ENCODE measurements around the gene TSPAN1. TPM values are rescaled to one million over a fixed set of nuclear protein-coding genes. Genes with fewer than 3 reads are reported as not detected.

The TSPAN1 gene, protein sequence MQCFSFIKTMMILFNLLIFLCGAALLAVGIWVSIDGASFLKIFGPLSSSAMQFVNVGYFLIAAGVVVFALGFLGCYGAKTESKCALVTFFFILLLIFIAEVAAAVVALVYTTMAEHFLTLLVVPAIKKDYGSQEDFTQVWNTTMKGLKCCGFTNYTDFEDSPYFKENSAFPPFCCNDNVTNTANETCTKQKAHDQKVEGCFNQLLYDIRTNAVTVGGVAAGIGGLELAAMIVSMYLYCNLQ
- 1 to 10 TPM; 1.6 to 1.8 TPM for total RNA-seq
- long read RNA-seq, partial matches to known transcripts: 0 of 1 reads
- long read RNA-seq, other reads (novel, unspliced or antisense): 1 of 1 reads

DNA sequence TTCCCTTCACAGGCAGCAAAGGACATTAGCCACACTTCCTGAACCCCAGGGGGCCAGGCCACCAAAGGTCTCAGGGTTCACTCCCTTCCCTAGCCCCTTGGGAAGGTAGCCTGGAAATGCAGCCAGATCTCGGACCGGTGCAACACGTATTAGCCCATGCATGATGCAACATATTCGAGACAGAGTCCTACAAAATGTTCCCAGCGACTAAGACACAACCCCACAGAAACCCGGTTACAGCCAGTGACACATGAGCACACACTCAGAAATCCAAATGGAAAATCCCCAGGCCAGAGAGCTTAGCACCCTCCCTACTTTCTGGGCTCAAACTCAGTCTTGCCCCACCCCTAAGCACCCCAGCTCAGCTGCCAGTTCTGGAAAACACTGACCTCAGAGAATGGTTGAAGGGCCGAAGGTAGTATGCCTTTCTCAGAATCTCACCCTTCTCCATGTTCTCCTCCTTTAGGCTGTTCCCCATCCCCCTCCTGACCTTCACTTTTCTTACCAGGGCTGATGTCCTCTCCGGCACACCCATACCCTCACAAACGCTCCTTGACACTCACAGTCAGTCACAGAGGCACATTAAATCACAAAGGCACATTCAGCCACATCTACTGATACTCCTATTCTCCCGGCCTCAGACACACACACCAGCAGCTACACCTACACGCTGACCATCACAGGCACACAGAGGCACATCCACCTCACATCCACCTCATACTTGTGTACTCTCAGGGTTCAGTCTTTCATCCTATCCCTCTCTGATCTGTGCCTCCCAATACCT lies at the start of gene TSPAN1:
Gene TSPAN1, plus strand, starts transcription at position 640 of the 784 bp plus-strand sequence. CDS start 6,021 bp downstream, outside the sequence.
- intact Hi-C loops (cut with DNase I): loop anchor here (5.0 to 10.0 kb wide), 3 partner anchors 42 to 137 kb away; partner anchors contain the start of gene PIK3R3 (in 2 of the 2)
- peak; percentile 50 for DNase-seq
- ATAC-seq: peak; percentile 40 to 55

DNA sequence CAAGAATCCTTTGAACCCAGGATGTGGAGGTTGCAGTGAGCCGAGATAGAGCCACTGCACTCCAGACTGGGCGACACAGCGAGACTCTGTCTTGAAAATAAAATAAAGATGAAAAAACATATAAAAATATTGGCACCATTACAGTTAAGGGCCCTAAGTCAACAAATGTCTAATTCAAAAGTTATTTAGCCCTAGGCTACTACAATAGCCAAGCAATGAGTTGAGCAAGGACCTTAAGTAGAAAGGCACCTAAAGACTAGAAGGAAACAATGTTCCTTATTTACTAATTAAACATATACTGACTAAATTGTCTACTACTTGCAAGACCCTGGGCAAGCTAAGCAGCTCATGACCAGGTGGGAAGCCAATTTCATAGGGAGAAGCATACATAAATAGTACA lies 46.5 kb upstream of the TSPAN1 start:
- intact Hi-C loops (cut with DNase I): loop anchor here (10.0 kb wide), 2 partner anchors 54 to 84 kb away; no protein-coding TSS in a partner anchor
- DNase-seq (no peak), ATAC-seq (no peak)

- ATAC-seq: no peak
- intact Hi-C loops (cut with DNase I): loop anchor here (5.0 kb wide), 2 partner anchors 42 to 47 kb away; partner anchors contain the start of genes P3R3URF (in 1 of the 2) and TSPAN1 (in 1 of the 2)
- no peak for DNase-seq
Observed at GRCh38 chr1:46130121-46130520, 44.8 kb upstream of the TSPAN1 start.

DNA sequence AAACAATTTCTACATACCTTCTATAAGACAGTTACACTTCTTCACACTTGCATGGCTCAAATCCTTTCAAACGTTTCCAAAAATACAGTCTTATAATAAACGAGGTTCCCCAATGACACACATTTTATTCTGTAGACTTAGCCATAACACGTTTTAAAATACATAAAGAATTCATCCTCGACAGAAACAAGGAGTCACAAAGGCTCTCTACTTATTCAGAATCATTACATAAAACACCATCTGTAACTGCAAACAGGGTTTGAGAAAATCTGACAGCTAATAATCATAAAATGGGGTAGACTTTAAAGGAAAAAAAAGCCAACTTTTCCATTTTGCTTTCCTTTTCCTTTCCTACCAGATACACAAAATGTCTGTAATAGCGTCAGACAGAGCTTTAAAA lies 44.3 kb upstream of the TSPAN1 start:
- intact Hi-C loops (cut with DNase I): loop anchor here (5.0 kb wide), 2 partner anchors 42 to 47 kb away; partner anchors contain the start of genes P3R3URF (in 1 of the 2) and TSPAN1 (in 1 of the 2)
- no peak for ATAC-seq
- no peak for DNase-seq

- intact Hi-C loops (cut with DNase I): loop anchor here (5.0 kb wide), 2 partner anchors 41 to 46 kb away; partner anchors contain the start of genes P3R3URF (in 1 of the 2) and TSPAN1 (in 1 of the 2)
- ATAC-seq (no peak), DNase-seq (no peak)
Observed at GRCh38 chr1:46131093-46131492, 43.8 kb upstream of the TSPAN1 start.

DNA sequence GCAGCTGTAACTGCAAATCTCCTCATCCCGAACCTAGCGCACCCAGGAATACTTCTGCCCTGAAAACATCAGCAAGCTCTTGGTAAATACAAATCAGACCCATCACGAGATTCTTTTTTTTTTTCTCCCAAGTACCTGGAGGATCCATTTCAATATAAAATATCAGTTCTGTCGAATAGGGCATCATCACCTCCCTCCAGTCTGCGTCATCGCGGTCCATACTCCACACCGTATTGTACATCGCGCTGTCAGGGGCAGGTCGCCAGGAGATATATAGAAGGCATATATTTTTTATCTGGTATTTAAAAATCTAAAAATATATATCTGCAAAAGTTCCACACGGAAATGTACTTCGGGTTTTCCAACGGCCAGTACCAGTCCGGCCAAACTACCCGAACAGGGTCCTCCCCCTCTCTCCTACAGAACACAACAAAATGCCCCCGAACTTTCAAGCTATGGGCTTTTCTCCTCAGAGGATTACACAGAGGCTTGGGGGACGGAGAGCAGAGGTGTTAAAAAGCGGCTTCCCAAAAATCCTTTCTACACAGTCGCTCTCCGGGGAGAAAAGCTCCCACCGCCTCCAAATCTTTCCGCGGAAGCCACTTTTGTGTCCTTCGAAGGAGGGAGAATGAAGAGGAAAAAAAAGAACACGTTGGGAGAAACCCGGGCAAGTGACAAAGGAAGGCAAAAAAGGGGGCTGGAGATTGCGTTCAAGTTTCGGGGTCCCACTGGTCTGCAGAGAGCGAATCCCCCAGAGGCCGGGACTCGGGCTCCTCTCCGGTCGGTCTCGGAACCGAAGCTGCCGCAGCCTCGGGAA lies 43.0 kb upstream of the TSPAN1 start:
- ATAC-seq (no peak), DNase-seq (peak; percentile 37)
- intact Hi-C loops (cut with DNase I): loop anchor here (5.0 kb wide), 2 partner anchors 40 to 45 kb away; partner anchors contain the start of genes P3R3URF (in 1 of the 2) and TSPAN1 (in 1 of the 2)

DNA sequence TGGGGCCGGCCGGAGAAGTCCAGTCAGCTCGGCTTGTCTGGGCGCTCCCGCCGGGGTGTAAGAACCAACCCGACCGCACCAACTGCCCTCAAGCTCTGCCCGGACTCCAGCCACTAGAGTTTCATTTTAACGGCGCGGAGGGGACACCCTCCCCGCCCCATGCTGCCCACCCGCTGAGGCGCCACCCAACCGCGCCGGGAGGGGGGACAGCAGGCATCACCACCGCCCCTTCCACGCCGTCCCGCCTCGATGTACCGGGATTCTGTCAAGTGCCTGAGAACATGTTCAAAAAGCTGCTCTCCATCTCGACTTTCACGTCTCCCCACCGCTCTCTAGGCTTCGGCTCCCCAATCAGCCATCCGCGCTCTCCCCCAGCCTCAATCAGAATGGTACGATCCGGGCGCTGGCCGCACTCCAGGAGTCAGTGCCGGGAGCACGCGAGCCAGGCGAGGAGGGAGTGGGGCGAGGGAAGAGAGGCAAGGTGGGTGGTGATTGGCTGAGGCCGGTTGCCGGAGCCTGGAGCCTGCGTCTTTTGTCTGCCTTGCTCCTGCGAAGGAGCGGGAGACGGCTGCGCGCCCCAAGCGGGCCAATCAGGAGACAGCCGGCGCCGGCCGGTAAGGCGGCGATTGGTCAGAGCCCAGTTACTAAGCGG lies 42.2 kb upstream of the TSPAN1 start, which contains the start of gene PIK3R3:
Gene PIK3R3, minus strand, starts transcription at position 101 of the 652 bp plus-strand sequence. CDS start 677 bp downstream, outside the sequence.
- DNase-seq: peak; percentile 98
- intact Hi-C loops (cut with DNase I): loop anchor here (5.0 kb wide), 2 partner anchors 40 to 45 kb away; partner anchors contain the start of genes P3R3URF (in 1 of the 2) and TSPAN1 (in 1 of the 2)
- peak; percentile 98 to 99 for ATAC-seq

DNA sequence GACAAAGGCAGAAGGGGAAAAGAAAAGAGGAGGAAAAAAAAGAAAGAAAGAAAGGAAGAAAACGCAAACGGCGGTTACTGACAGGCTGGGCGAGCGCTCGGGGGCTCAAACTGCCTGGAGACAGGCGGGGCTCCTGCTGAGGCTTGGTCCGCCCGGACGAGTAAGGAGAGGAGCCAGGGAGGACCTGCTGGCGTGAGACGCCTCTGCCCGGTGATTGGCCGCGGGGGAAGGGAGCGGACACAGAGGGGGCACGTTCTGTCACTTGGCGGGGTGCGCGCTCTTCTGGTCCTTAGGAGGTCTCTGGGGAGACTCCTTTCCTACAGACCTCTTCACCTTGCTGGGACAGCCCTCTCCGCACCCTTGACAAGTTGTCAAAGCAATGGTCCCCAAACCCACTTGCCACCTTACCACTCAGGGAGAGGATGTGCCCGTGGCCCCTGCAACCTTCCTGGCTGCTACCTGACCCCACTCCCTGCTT lies 41.7 kb upstream of the TSPAN1 start:
- no peak for DNase-seq
- peak; percentile 54 to 67 for ATAC-seq
- intact Hi-C loops (cut with DNase I): loop anchor here (5.0 kb wide), 2 partner anchors 39 to 44 kb away; partner anchors contain the start of genes P3R3URF (in 1 of the 2) and TSPAN1 (in 1 of the 2)

- ATAC-seq: no peak
- DNase-seq: no peak
- intact Hi-C loops (cut with DNase I): loop anchor here (5.0 kb wide), 2 partner anchors 38 to 43 kb away; partner anchors contain the start of genes P3R3URF (in 1 of the 2) and TSPAN1 (in 1 of the 2)
Observed at GRCh38 chr1:46133781-46134350, 41.0 kb upstream of the TSPAN1 start.

- ATAC-seq (no peak), DNase-seq (no peak)
- intact Hi-C loops (cut with DNase I): loop anchor here (5.0 kb wide), 2 partner anchors 38 to 43 kb away; partner anchors contain the start of genes P3R3URF (in 1 of the 2) and TSPAN1 (in 1 of the 2)
Observed at GRCh38 chr1:46134660-46135331, 40.1 kb upstream of the TSPAN1 start.

DNA sequence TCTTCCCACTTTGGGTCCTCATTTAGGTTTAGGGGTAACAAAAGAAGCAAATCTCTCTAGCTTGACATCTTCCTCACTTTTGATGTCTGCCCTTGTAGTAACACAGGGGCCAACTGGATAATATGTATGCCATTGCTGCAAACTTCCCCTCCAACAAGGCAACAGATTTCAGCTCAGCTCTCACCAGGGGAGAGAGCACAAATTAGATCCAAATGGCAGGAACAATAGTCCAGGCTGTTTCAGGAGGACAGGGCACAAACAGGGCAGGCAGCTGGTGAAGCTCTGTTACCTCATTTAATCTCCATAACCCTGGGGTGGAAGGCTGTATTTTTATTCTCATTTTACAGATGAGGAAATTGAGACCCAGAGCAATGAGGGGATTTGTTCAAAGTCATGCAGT lies 38.2 kb upstream of the TSPAN1 start:
- intact Hi-C loops (cut with DNase I): no loop called here
- ATAC-seq: no peak
- no peak for DNase-seq

DNA sequence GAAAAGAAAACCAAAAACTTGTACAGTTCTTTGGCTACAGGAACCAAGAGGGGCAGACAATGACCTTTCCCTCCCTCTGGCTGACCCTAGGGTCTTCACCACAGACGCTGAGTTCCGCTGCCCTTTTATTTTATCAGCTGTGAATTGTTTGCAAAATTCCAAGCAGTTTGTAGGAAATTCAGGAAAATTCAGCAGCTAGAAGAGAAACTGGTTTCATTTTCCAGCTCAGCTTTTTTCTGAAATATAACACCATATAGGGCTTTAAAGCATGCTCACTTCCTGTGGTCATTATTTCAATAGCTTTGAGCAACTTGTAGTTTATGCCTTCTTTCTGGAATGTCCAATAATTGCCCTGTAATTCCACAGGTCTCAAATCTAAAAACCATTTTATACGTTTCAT lies 37.0 kb upstream of the TSPAN1 start:
- DNase-seq (no peak), ATAC-seq (no peak)
- intact Hi-C loops (cut with DNase I): no loop called here

- intact Hi-C loops (cut with DNase I): no loop called here
Observed at GRCh38 chr1:46148318-46148717, 26.6 kb upstream of the TSPAN1 start.

GRCh38 chr1:46150085-46150484 lies 24.8 kb upstream of the TSPAN1 start:
- peak in 1 of 2 donors; percentile 44 for ATAC-seq

More at GRCh38 chr1:46148318-46148717, 26.6 kb upstream of the TSPAN1 start:
- ATAC-seq (no peak), DNase-seq (no peak)

GRCh38 chr1:46152016-46152415 lies 22.9 kb upstream of the TSPAN1 start:
- DNase-seq: no peak
- peak; percentile 53 to 90 for ATAC-seq
- intact Hi-C loops (cut with DNase I): no loop called here

More at GRCh38 chr1:46150085-46150484, 24.8 kb upstream of the TSPAN1 start:
- intact Hi-C loops (cut with DNase I): no loop called here
- DNase-seq: no peak

GRCh38 chr1:46153228-46153627 lies 21.7 kb upstream of the TSPAN1 start:
- ATAC-seq: no peak
- DNase-seq: no peak
- intact Hi-C loops (cut with DNase I): no loop called here

- DNase-seq: no peak
- intact Hi-C loops (cut with DNase I): no loop called here
- no peak for ATAC-seq
Observed at GRCh38 chr1:46153732-46154131, 21.2 kb upstream of the TSPAN1 start.

All from left cardiac atrium (tissue), 4 donors.